H1 (cell line): Measurements from ENCODE around the gene WDFY1. TPM values are rescaled to one million over a fixed set of nuclear protein-coding genes. Genes with fewer than 3 reads are reported as not detected.

Experiments used
- CTCF ChIA-PET: fragments of 300-600 bp; sonication (Branson Sonifier 250); formaldehyde crosslinking; loops from one replicate; lab custom pipeline; 2021; ENCODE audit not compliant: partially characterized antibody; lab: Charles Lee
- POLR2A ChIA-PET: fragments of 300-600 bp; sonication (Branson Sonifier 250); formaldehyde crosslinking; loops from one replicate; lab custom pipeline; 2021; ENCODE audit warnings: inconsistent platforms; ENCODE audit not compliant: partially characterized antibody; lab: Charles Lee
- DNase-seq, 2 experiments: peaks; one replicate each; pipeline versions ENCODE4 v3.0.0 to v3.0.0-alpha.2; 2010 to 2022; ENCODE audit warnings: low spot score in 2 of 2, low read depth in 1 of 2, mixed read lengths in 1 of 2
- FAIRE-seq: peaks from 2 replicates; lab custom pipeline; 2011; peaks lifted over from hg19 to GRCh38; lab: Jason Lieb, UNC
- H2AFZ ChIP-seq: 2 replicates; pipeline ENCODE4 v1.8.1; 2012; ENCODE audit warnings: low read length, inconsistent platforms
- H2AK5ac ChIP-seq: 2 replicates; pipeline ENCODE4 v1.6.1; 2013; ENCODE audit warnings: low read depth, low read length
- H2BK120ac ChIP-seq: replicated peaks from 2 replicates; pipeline ENCODE3; 2013; ENCODE audit warnings: low read depth, low read length, inconsistent platforms
- H2BK12ac ChIP-seq: 2 replicates; pipeline ENCODE4 v1.6.1; 2013; ENCODE audit warnings: low read depth, low read length
- H2BK15ac ChIP-seq: 2 replicates; pipeline ENCODE4 v1.6.1; 2013; ENCODE audit warnings: low read length
- H2BK20ac ChIP-seq: 2 replicates; pipeline ENCODE4 v1.6.1; 2013; ENCODE audit warnings: low read length
- H2BK5ac ChIP-seq: 2 replicates; pipeline ENCODE4 v1.6.1; 2013; ENCODE audit warnings: low read depth, low read length
- H3K14ac ChIP-seq: 2 replicates; pipeline ENCODE4 v1.6.1; 2013; ENCODE audit warnings: inconsistent platforms; ENCODE audit not compliant: insufficient read length
- H3K18ac ChIP-seq: 2 replicates; pipeline ENCODE4 v1.6.1; 2013; ENCODE audit warnings: low read length; ENCODE audit errors: extremely low read depth
- H3K23ac ChIP-seq: 2 replicates; pipeline ENCODE4 v1.6.1; 2013; ENCODE audit warnings: inconsistent platforms; ENCODE audit not compliant: insufficient read length
- H3K23me2 ChIP-seq: 2 replicates; pipeline ENCODE4 v1.6.1; 2013; ENCODE audit warnings: low read depth, low read length
- H3K27ac ChIP-seq: 2 replicates; pipeline ENCODE4 v1.6.1; 2011; ENCODE audit warnings: low read depth, low read length, inconsistent platforms
- H3K27me3 ChIP-seq, 4 experiments: replicated peaks in 1 of 4; 1 replicate in 1 of 4; 2 replicates in 3 of 4; pipeline versions ENCODE4 v1.6.1 to v1.8.1; 2011 to 2013; ENCODE audit warnings: low read length in 3 of 4, mild to moderate bottlenecking in 3 of 4, inconsistent platforms in 2 of 4, mixed read lengths in 2 of 4, moderate library complexity in 1 of 4; ENCODE audit not compliant: control insufficient read depth in 3 of 4, insufficient read depth in 3 of 4; ENCODE audit errors: extremely low read depth in 1 of 4
- H3K36me3 ChIP-seq, 4 experiments: 2 replicates each; pipeline versions ENCODE4 v1.6.1 to v1.8.1; 2011 to 2013; ENCODE audit warnings: mild to moderate bottlenecking in 4 of 4, low read length in 3 of 4, moderate library complexity in 2 of 4, control low read depth in 1 of 4, inconsistent platforms in 1 of 4; ENCODE audit not compliant: insufficient read depth in 4 of 4, control insufficient read depth in 2 of 4
- H3K4ac ChIP-seq: replicated peaks from 2 replicates; pipeline ENCODE3; 2013; ENCODE audit warnings: low read length, low read depth, mixed read lengths, inconsistent platforms; ENCODE audit not compliant: insufficient read length
- H3K4me1 ChIP-seq, 4 experiments: replicated peaks in 1 of 4; 1 replicate in 1 of 4; 2 replicates in 3 of 4; pipeline versions ENCODE4 v1.6.1 to v1.8.1; 2011 to 2013; ENCODE audit warnings: low read length in 3 of 4, inconsistent platforms in 2 of 4, mixed read lengths in 1 of 4; ENCODE audit not compliant: insufficient read depth in 4 of 4, control insufficient read depth in 3 of 4
- H3K4me2 ChIP-seq, 2 experiments: 2 replicates each; pipeline versions ENCODE4 v1.6.1 to v1.8.1; 2011 to 2013; ENCODE audit warnings: low read depth in 2 of 2, low read length in 2 of 2, control low read depth in 1 of 2, inconsistent platforms in 1 of 2, mild to moderate bottlenecking in 1 of 2; ENCODE audit not compliant: insufficient read depth in 1 of 2
- H3K4me3 ChIP-seq, 4 experiments: fragments of 200-600, 300-600 bp in 1 of 4; sonication (generic), shearing (Covaris generic), sonication (Bioruptor Twin) in 1 of 4; 2 replicates each; pipeline versions ENCODE4 v1.5.1 to v1.8.1; 2011 to 2016; ENCODE audit warnings: low read length in 4 of 4, low read depth in 3 of 4, control low read depth in 2 of 4, inconsistent platforms in 2 of 4, mild to moderate bottlenecking in 2 of 4, mixed read lengths in 1 of 4, moderate library complexity in 1 of 4; ENCODE audit not compliant: insufficient read depth in 2 of 4; ENCODE audit errors: extremely low read depth in 1 of 4
- H3K56ac ChIP-seq: replicated peaks from 2 replicates; pipeline ENCODE3; 2013; ENCODE audit warnings: low read depth, mild to moderate bottlenecking, mixed read lengths, low read length, inconsistent platforms; ENCODE audit not compliant: insufficient read length
- H3K79me1 ChIP-seq: 2 replicates; pipeline ENCODE4 v1.6.1; 2013; ENCODE audit warnings: low read depth, low read length, control low read depth
- H3K79me2 ChIP-seq, 2 experiments: 2 replicates each; pipeline versions ENCODE4 v1.6.1 to v1.8.1; 2012 to 2013; ENCODE audit warnings: low read length in 2 of 2, mild to moderate bottlenecking in 2 of 2, inconsistent platforms in 1 of 2; ENCODE audit not compliant: insufficient read depth in 2 of 2, control insufficient read depth in 1 of 2
- H3K9ac ChIP-seq, 4 experiments: replicated peaks in 1 of 4; 1 replicate in 1 of 4; 2 replicates in 3 of 4; pipeline versions ENCODE4 v1.6.1 to v1.8.1; 2011 to 2013; ENCODE audit warnings: low read depth in 3 of 4, low read length in 3 of 4, control low read depth in 2 of 4, mild to moderate bottlenecking in 2 of 4, moderate library complexity in 2 of 4, inconsistent platforms in 1 of 4; ENCODE audit errors: extremely low read depth in 1 of 4
- H3K9me3 ChIP-seq, 2 experiments: 2 replicates each; pipeline versions ENCODE4 v1.6.1 to v1.8.1; 2012 to 2013; ENCODE audit warnings: mild to moderate bottlenecking in 2 of 2, moderate library complexity in 2 of 2, control low read depth in 1 of 2, inconsistent platforms in 1 of 2, low read depth in 1 of 2, low read length in 1 of 2, mixed read lengths in 1 of 2; ENCODE audit not compliant: insufficient read depth in 2 of 2
- H4K20me1 ChIP-seq, 2 experiments: replicated peaks in 1 of 2; 2 replicates each; pipeline versions ENCODE3 to v1.8.1; 2011 to 2013; ENCODE audit warnings: inconsistent platforms in 2 of 2, low read length in 2 of 2, mild to moderate bottlenecking in 1 of 2; ENCODE audit not compliant: insufficient read depth in 2 of 2, control insufficient read depth in 1 of 2
- H4K5ac ChIP-seq: 2 replicates; pipeline ENCODE4 v1.6.1; 2013; ENCODE audit warnings: low read length, low read depth, mixed read lengths, inconsistent platforms; ENCODE audit not compliant: insufficient read length
- H4K8ac ChIP-seq: 2 replicates; pipeline ENCODE4 v1.8.0; 2013; ENCODE audit warnings: mild to moderate bottlenecking, moderate library complexity, low read length, inconsistent platforms; ENCODE audit not compliant: insufficient read depth; ENCODE audit errors: extremely low read depth
- H4K91ac ChIP-seq: replicated peaks from 2 replicates; pipeline ENCODE3; 2013; ENCODE audit warnings: low read length, mixed read lengths, inconsistent platforms; ENCODE audit not compliant: insufficient read length
- BCL11A ChIP-seq, 2 experiments: IDR thresholded peaks; one replicate each; pipeline ENCODE4 v1.6.1; 2011; ENCODE audit warnings: low read depth in 2 of 2, low read length in 2 of 2, mild to moderate bottlenecking in 2 of 2
- BRCA1 ChIP-seq: IDR thresholded peaks from 2 replicates; pipeline ENCODE4 v1.6.1; 2012; ENCODE audit warnings: low read depth, low read length, improper control_type of control experiment
- CEBPB ChIP-seq: IDR thresholded peaks from 2 replicates; pipeline ENCODE4 v1.6.1; 2012; ENCODE audit warnings: low read depth, low read length
- JUND ChIP-seq: IDR thresholded peaks from 2 replicates; pipeline ENCODE4 v1.6.1; 2011; ENCODE audit warnings: mild to moderate bottlenecking, improper control_type of control experiment, low read length
- SAP30 ChIP-seq: fragments of 300-600 bp; sonication (generic); IDR thresholded peaks from 2 replicates; pipeline ENCODE4 v1.7.1; 2012; ENCODE audit warnings: low read length, moderate library complexity, mild to moderate bottlenecking, inconsistent platforms; ENCODE audit not compliant: insufficient read depth, insufficient replicate concordance
- SIRT6 ChIP-seq: IDR thresholded peaks from one replicate; pipeline ENCODE4 v1.7.1; 2012; ENCODE audit warnings: low read length, inconsistent platforms
- SP1 ChIP-seq: IDR thresholded peaks from 2 replicates; pipeline ENCODE4 v1.6.1; 2011; ENCODE audit warnings: low read depth, low read length
- WGBS, 2 experiments: shearing (Covaris generic) in 1 of 2; methylation state at CpG; one replicate each; pipeline versions ENCODE4 v1.1.6 to v1.1.7; 2013 to 2015; ENCODE audit warnings: low lambda C conversion rate in 2 of 2, mixed read lengths in 2 of 2, inconsistent platforms in 1 of 2, low coverage in 1 of 2, missing lambda C conversion rate in 1 of 2; ENCODE audit not compliant: insufficient replicate concordance in 2 of 2, insufficient coverage in 1 of 2, insufficient read length in 1 of 2; ENCODE audit errors: extremely low coverage in 1 of 2, missing lambda C conversion rate in 1 of 2; 5-methylcytosine and 5-hydroxymethylcytosine counted together
- polyA plus RNA-seq, 7 experiments: library from polyadenylated mRNA; depleted of rRNA in 3 of 7; stranded (reverse) in 5 of 7; unstranded in 2 of 7; fragments of >200 nt in 5 of 7; fragments of 200-250 nt in 2 of 7; gene quantifications; 1 replicate in 5 of 7; 2 replicates in 1 of 7; 4 replicates in 1 of 7; pipeline versions ENCODE4 v1.2.1 to v1.2.3, GENCODE V29; 2011 to 2013; ENCODE audit warnings: missing spikeins in 2 of 7, mixed read lengths in 2 of 7
- total RNA-seq: library from RNA; stranded (reverse); fragmentation: NEBNext Ultra II Directional; extraction: Animal tissue kit (Norgen Biotek cat#: 25700); gene quantifications from 2 replicates; pipeline ENCODE4 v1.2.1, GENCODE V29; 2021

Gene WDFY1
- total and polyA plus RNA-seq, 2 of the 8 experiments (the other 6 are each of a cell fraction or from before 2014, with no cell fraction given): 68.4 to 94.7 TPM

GRCh38 chr2:223859070-223859469 is 86.1 kb downstream of the WDFY1 start:
- no peak overlapping the region for H2AK5ac ChIP-seq
- H3K9me3 ChIP-seq: no peaks in the 10 kb centered on the region
- H2BK5ac ChIP-seq: no peak overlapping the region
- H3K23me2 ChIP-seq: no peaks in the 10 kb centered on the region
- H3K27ac ChIP-seq: no peak overlapping the region
- H3K4me1 ChIP-seq: peaks cover 0 to 5% (median 0%) of the 10 kb centered on the region in 4 experiments; a peak in 1 of 7 replicates
- H4K20me1 ChIP-seq: peaks cover 0 to 1% of the 10 kb centered on the region in 2 experiments
- 92% methylated on average over 3 of the region's 3 CpGs; no CpG with 5 or more reads in 1 of the 2 experiments for WGBS, 2 experiments
- H3K27me3 ChIP-seq: no peaks in the 10 kb centered on the region
- ChIA-PET POLR2A (no interaction called here), CTCF (interaction anchor here (0.9 to 3.9 kb wide), 16 partner anchors 9 to 396 kb away, joined by 3 to 17 read pairs (median 6); no protein-coding TSS in a partner anchor)
- no peaks in the 10 kb centered on the region for H3K79me2 ChIP-seq
- H4K91ac ChIP-seq: no peak overlapping the region
- FAIRE-seq (no peak), DNase-seq (no peak)
- no peak overlapping the region for H3K4me2 ChIP-seq
- H4K8ac ChIP-seq: no peak overlapping the region
- no peak overlapping the region for H3K4me3 ChIP-seq
- H2BK15ac ChIP-seq: no peak overlapping the region
- H3K56ac ChIP-seq: no peak overlapping the region
- no peak overlapping the region for H2BK12ac ChIP-seq
- H2BK20ac ChIP-seq: no peak overlapping the region
- H3K36me3 ChIP-seq: no peaks in the 10 kb centered on the region
- H3K23ac ChIP-seq: no peak overlapping the region
- H2AFZ ChIP-seq: no peak overlapping the region
- no peak overlapping the region for H4K5ac ChIP-seq
- H3K9ac ChIP-seq: no peak overlapping the region
- H3K4ac ChIP-seq: no peak overlapping the region
- H3K79me1 ChIP-seq: no peaks in the 10 kb centered on the region
- H2BK120ac ChIP-seq: peak overlapping the region; percentile 43
- no peak overlapping the region for H3K14ac ChIP-seq
- TF ChIP-seq CEBPB (no peak), SP1 (no peak), SIRT6 (no peak), BCL11A (IDR thresholded peaks at IDR 0.05; ENCODE audit: low read depth in 2 of 2, low read length in 2 of 2) (no peak), BRCA1 (no peak), JUND (no peak), SAP30 (no peak)
- no peak overlapping the region for H3K18ac ChIP-seq
